Erythroblast (primary cell): Measurements from ENCODE around the gene AATF.

ENCODE experiments used
- GATA1 ChIP-seq: IDR thresholded peaks from 2 replicates; pipeline ENCODE4 v1.6.1; 2011; ENCODE audit warnings: low read depth, mild to moderate bottlenecking, control low read depth, low read length, moderate library complexity
- POLR2A ChIP-seq: IDR thresholded peaks from 2 replicates; pipeline ENCODE4 v1.6.1; 2011; ENCODE audit warnings: mild to moderate bottlenecking, low read length

DNA sequence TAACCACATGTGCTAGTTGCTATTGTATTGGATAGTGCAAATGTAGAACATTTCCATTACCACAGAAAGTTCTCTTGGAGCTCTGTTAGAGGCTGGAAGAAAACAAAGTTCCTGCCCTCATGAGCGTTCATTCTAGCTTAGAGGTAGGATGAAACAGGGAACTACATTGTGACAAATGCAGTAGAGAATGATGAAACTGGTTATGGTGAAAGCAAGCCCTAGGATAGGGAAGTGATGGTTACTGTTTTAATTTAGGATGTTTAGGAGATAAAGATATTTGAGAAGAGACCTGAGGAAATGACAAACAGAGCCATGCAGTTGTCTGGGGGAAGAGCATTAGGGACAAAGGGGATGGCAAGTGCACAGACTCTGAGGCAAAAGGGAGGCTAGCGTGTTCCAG, 50.7 kb downstream of the AATF start:
- TF ChIP-seq POLR2A: no peak
- TF ChIP-seq GATA1: no peak
